HG02884 (cell line): Measurements from ENCODE around the gene ZCCHC2.

Source experiments
- ATAC-seq: cut with Tn5 transposase; IDR thresholded peaks from one replicate; pipeline ENCODE4 v1.9.1; 2021; ENCODE audit warnings: mild to moderate bottlenecking, moderate library complexity; ENCODE audit not compliant: unreplicated experiment

The ZCCHC2 gene

GRCh38 chr18:62537042-62537894, 14.4 kb downstream of the ZCCHC2 start:
- no peak for ATAC-seq

- no peak for ATAC-seq
Observed at GRCh38 chr18:62537946-62538345, 15.1 kb downstream of the ZCCHC2 start.

GRCh38 chr18:62538881-62539280, 16.1 kb downstream of the ZCCHC2 start:
- ATAC-seq = no peak

GRCh38 chr18:62539284-62540165, 16.7 kb downstream of the ZCCHC2 start:
- ATAC-seq = no peak

- no peak for ATAC-seq
Observed at GRCh38 chr18:62543021-62543420, 20.2 kb downstream of the ZCCHC2 start.

- ATAC-seq = no peak
Observed at GRCh38 chr18:62545098-62545497, 22.3 kb downstream of the ZCCHC2 start.

- ATAC-seq = no peak
Observed at GRCh38 chr18:62549755-62550154, 26.9 kb downstream of the ZCCHC2 start.

- ATAC-seq = no peak
Observed at GRCh38 chr18:62550746-62551145, 27.9 kb downstream of the ZCCHC2 start.

GRCh38 chr18:62551972-62552513, 29.2 kb downstream of the ZCCHC2 start:
- ATAC-seq = no peak

GRCh38 chr18:62554061-62554815, 31.4 kb downstream of the ZCCHC2 start:
- peak; percentile 59 for ATAC-seq

GRCh38 chr18:62555135-62555534, 32.3 kb downstream of the ZCCHC2 start:
- no peak for ATAC-seq

- ATAC-seq = no peak
Observed at GRCh38 chr18:62556397-62556796, 33.6 kb downstream of the ZCCHC2 start.

- ATAC-seq = peak; percentile 73
Observed at GRCh38 chr18:62558015-62558663, 35.3 kb downstream of the ZCCHC2 start.

GRCh38 chr18:62564044-62564443, 41.2 kb downstream of the ZCCHC2 start:
- ATAC-seq = no peak

- ATAC-seq = no peak
Observed at GRCh38 chr18:62566199-62566598, 43.4 kb downstream of the ZCCHC2 start.

GRCh38 chr18:62566818-62567217, 44.0 kb downstream of the ZCCHC2 start:
- no peak for ATAC-seq

- ATAC-seq = no peak
Observed at GRCh38 chr18:62569081-62569655, 46.3 kb downstream of the ZCCHC2 start.

GRCh38 chr18:62571037-62571436, 48.2 kb downstream of the ZCCHC2 start:
- no peak for ATAC-seq

GRCh38 chr18:62571648-62572047, 48.8 kb downstream of the ZCCHC2 start:
- no peak for ATAC-seq

GRCh38 chr18:62572456-62572855, 49.6 kb downstream of the ZCCHC2 start:
- ATAC-seq = no peak
